HG02642 (cell line): ENCODE results near the gene SYTL5.
A peak's percentile ranks its signal among the peaks of the same experiment; 100 is the strongest.

ENCODE experiments used
- ATAC-seq: cut with Tn5 transposase; IDR thresholded peaks from one replicate; pipeline ENCODE4 v1.9.1; 2021; ENCODE audit warnings: mild to moderate bottlenecking; ENCODE audit not compliant: unreplicated experiment, poor library complexity

SYTL5 gene

GRCh38 chrX:38086451-38087215 is 80.3 kb downstream of the SYTL5 start:
- ATAC-seq, result no peak

- no peak for ATAC-seq
These were observed 81.2 kb downstream of the SYTL5 start for GRCh38 chrX:38087594-38087993.

DNA sequence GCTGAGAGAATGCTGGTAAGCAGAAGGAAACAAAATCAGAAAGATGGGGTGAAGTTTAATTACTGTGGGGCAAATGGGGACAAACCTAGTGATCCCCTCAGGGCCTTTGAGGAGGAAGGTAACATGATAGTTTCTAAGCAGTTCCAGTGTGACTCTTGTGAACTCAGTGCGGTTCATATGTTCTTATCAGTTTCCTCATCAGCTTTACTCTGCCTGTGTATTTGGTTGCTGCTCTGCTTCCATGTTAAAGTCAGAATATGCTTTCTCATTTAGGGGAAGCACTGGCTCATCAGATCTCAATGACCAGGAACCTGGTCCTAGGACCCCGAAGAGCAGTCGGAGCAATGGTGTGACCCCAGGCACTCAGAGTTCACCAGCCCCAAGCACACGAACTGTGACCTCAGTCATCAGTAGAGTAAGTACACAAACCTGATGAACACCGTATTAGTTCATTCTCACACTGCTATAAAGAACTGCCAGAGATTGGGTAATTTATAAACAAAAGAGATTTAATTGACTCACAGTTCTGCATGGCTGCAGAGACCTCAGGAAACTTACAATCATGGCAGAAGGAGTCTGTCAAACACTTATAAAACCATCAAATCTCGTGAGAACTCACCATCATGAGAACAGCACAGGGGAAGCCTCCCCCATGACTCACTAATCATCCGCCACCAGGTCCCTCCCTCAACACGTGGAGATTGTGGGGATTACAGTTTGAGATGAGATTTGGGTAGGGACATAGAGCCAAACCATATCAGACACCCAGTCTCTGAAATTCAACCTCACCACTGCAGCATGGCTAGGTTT is 83.0 kb downstream of the SYTL5 start:
- ATAC-seq, result no peak

- ATAC-seq, result no peak
These were observed 89.7 kb downstream of the SYTL5 start for GRCh38 chrX:38095971-38096529.

DNA sequence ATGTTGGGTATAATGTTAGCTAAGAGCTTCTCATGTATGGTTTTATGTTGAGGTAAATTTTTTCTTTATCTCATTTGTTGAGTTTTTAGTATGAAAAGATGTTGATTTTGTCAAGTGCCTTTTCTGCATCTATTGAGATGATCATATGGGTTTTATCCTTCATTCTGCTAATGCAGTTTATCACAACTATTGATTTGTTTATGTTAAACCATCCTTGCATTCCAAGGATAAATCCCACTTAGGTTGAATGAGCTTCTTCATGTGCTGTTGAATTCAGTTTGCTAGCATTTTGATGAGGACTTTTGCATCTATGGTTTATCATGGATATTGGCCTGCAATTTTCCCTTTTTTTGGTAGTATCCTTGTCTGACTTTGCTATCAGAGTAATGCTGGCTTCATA is 93.3 kb downstream of the SYTL5 start:
- ATAC-seq, result no peak

DNA sequence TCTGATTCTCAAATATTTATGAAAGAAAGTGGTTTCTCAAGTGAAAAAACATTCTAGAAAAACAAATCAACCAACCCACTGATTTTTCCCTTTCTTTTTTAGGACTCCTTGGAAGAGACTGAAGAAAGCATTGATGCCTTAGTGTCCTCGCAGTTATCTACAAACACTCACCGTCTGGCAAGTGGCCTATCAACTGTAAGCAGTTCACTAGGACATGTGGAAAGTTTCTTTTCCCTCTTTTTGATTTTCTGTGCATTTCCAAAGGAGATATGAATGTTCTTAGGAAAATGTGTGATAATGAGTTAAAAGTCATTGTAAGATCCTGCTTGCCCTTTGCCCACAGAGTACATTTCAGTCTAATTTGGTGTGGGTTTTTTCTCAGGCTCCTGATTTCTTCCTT is 95.9 kb downstream of the SYTL5 start:
- no peak for ATAC-seq

DNA sequence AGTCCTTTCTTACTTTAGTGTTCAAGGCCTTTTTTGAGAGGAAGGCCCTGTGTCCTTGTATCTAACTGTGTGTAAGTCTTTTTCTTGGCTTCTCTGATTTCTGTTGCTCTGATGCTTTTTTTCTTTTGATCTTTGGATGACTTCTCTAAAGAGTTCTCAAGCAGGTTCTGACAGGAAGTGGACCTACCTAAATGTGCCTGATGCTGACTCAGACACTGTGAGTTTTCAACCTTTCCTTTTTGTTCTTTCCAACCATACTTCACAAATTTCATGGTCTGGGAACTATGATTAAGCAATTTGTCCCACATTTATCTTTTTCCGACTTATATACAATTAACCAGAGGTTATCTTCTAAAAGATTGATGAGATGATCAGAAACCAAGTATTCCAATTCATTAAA is 96.5 kb downstream of the SYTL5 start:
- no peak for ATAC-seq

GRCh38 chrX:38103857-38104812 is 97.8 kb downstream of the SYTL5 start:
- ATAC-seq, result peak; percentile 90

- ATAC-seq, result no peak
These were observed 98.9 kb downstream of the SYTL5 start for GRCh38 chrX:38105216-38105725.

- ATAC-seq, result no peak
These were observed 100.8 kb downstream of the SYTL5 start for GRCh38 chrX:38106991-38107655.

DNA sequence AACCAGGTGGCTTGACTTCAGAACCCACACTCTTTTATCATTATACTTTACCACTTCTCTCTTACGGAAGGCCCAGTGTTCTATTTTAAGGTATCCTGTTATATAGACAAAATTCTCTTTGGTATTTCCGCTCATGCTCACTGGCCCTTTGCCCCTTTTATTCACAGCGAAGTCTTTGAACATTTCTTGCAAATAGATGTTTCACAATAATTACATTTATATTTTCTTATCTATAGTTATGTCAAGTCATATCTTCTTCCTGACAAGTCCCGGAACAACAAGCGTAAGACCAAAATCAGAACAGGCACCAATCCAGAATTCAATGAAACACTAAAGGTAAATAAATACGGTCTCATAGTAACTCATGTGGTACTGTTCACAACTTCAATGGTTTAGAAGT is 102.0 kb downstream of the SYTL5 start:
- ATAC-seq, result no peak

- no peak for ATAC-seq
These were observed 102.9 kb downstream of the SYTL5 start for GRCh38 chrX:38109042-38109898.

GRCh38 chrX:38110231-38110630 is 103.9 kb downstream of the SYTL5 start:
- ATAC-seq, result no peak

DNA sequence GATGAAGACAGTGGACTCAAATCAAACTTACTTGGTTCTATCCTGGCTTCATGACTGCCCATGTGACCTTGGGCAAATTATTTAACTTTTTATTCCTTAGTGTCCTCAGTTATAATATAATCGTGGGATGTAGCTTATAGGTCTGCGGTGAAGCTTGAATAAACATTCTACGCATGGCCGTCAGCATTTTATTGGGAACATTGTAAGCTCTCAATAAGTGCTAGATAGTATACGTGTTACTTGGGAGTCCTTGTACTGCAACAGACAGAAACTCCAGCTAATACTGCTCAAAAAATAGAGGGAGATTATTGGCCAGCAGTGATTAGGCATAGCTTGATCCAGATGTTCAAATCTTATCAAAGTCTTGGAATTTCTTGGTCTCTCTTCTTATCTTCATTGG is 104.8 kb downstream of the SYTL5 start:
- ATAC-seq, result no peak

- peak; percentile 82 for ATAC-seq
These were observed 106.2 kb downstream of the SYTL5 start for GRCh38 chrX:38112566-38112965.

DNA sequence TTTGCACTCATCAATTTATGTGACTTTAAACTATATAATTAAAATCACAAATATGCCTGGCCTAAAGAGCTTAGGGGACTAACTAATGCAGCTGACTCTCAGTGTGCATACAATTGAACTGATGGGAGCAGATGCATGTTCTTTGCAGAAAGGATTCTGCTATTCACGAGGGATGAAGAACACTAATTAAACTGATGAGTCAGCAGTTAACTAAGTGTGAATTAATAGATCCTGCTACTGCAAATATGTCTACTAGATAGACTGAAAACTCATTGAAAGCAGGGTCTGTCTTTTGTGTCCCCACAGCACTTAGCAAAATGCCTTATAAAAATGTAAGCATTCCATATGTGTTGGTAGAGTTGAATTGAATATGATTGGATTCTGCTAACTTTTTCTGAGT is 110.4 kb downstream of the SYTL5 start:
- ATAC-seq, result no peak

GRCh38 chrX:38117485-38117884 is 111.1 kb downstream of the SYTL5 start:
- ATAC-seq, result no peak

DNA sequence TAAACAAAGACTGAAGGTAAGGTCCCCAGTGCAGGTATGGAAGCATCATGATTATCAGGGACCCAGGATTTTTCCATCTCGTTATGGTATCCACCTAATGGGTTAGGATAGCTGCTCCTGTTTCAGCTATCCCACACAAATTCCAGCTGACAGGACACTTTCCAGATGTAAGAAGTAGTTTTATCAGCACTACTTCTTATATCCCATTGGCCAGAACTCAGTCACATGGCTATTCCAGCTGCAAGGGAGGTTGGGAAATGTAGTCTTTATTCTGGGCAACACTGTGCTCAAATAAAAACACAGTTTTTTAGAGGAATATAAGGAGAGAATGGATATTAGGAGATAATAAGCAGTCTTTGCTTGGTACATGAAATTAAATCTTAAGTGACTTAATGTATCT is 117.6 kb downstream of the SYTL5 start:
- ATAC-seq, result no peak

GRCh38 chrX:38126179-38126578 is 119.8 kb downstream of the SYTL5 start:
- ATAC-seq, result no peak
